Neural crest cell (in vitro differentiated cells): Measurements from ENCODE around the gene PPM1L. TPM values are rescaled to one million over a fixed set of nuclear protein-coding genes. Genes with fewer than 3 reads are reported as not detected.

Experiments
- DNase-seq: peaks from one replicate; pipeline ENCODE4 v3.0.0; 2021; ENCODE audit warnings: low read depth, mixed read lengths, low spot score
- H3K27ac Mint-ChIP-seq: one replicate; pipeline ENCODE4 v1.8.0; 2021; ENCODE audit warnings: mild to moderate bottlenecking, mixed read lengths; ENCODE audit not compliant: unreplicated experiment
- H3K27me3 Mint-ChIP-seq: 2 replicates; pipeline ENCODE4 v1.8.0; 2021; ENCODE audit warnings: low read depth, mild to moderate bottlenecking, mixed read lengths
- H3K36me3 Mint-ChIP-seq: 2 replicates; pipeline ENCODE4 v1.8.0; 2021; ENCODE audit warnings: low read depth, mild to moderate bottlenecking, mixed read lengths
- H3K4me1 Mint-ChIP-seq: 2 replicates; pipeline ENCODE4 v1.8.0; 2021; ENCODE audit warnings: mixed read lengths
- H3K4me3 Mint-ChIP-seq: one replicate; pipeline ENCODE4 v1.8.0; 2021; ENCODE audit warnings: mild to moderate bottlenecking, mixed read lengths
- H3K9me3 Mint-ChIP-seq: 2 replicates; pipeline ENCODE4 v1.8.0; 2021; ENCODE audit warnings: mixed read lengths
- total RNA-seq: library from RNA; stranded (reverse); gene quantifications from 2 replicates; pipeline ENCODE4 v1.2.1, GENCODE V29; 2021
- TF ChIP-seq, protein P1 (sequence below): fragments of 200-600 bp; sonication (generic); conservative IDR thresholded peaks from 2 replicates; pipeline ENCODE4 v1.5.0; 2021; ENCODE audit warnings: antibody characterized with exemption, mild to moderate bottlenecking

Gene PPM1L
- total RNA-seq, 1 donor from 2014 or later, result 34.3 TPM

GRCh38 chr3:161126495-161126894 is 370.5 kb downstream of the PPM1L start:
- Mint-ChIP-seq H3K4me1 (no peaks in the 10 kb centered on the region), H3K27me3 (no peaks in the 10 kb centered on the region), H3K9me3 (peaks cover 12% of the 10 kb centered on the region), H3K4me3 (no peak overlapping the region), H3K27ac (no peak overlapping the region), H3K36me3 (peaks cover 7% of the 10 kb centered on the region)
- TF ChIP-seq, protein P1, sequence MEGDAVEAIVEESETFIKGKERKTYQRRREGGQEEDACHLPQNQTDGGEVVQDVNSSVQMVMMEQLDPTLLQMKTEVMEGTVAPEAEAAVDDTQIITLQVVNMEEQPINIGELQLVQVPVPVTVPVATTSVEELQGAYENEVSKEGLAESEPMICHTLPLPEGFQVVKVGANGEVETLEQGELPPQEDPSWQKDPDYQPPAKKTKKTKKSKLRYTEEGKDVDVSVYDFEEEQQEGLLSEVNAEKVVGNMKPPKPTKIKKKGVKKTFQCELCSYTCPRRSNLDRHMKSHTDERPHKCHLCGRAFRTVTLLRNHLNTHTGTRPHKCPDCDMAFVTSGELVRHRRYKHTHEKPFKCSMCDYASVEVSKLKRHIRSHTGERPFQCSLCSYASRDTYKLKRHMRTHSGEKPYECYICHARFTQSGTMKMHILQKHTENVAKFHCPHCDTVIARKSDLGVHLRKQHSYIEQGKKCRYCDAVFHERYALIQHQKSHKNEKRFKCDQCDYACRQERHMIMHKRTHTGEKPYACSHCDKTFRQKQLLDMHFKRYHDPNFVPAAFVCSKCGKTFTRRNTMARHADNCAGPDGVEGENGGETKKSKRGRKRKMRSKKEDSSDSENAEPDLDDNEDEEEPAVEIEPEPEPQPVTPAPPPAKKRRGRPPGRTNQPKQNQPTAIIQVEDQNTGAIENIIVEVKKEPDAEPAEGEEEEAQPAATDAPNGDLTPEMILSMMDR, result no peak
- DNase-seq, result no peak

Other genes with a start within 250 kb of the PPM1L start
- 57.8 and 66.7 TPM in 2 replicates for gene KPNA4, start 190.7 kb upstream of the PPM1L start, total RNA-seq
- gene ARL14, start 79.1 kb upstream of the PPM1L start, total RNA-seq, result not detected in 2 replicates